Lower leg skin (tissue), 3 donors: Measurements from ENCODE around the gene AMPD3.

ENCODE experiments used
- CTCF ChIP-seq, 3 donors: fragments of 450-650 bp; IDR thresholded peaks; one replicate each; pipeline ENCODE4 v1.5.1; 2016; ENCODE audit warnings: antibody characterized with exemption in 3 of 3, mild to moderate bottlenecking in 3 of 3, moderate library complexity in 2 of 3
- POLR2A ChIP-seq, 2 donors: fragments of 450-650 bp; IDR thresholded peaks; one replicate each; pipeline ENCODE4 v1.6.1; 2016 to 2017; ENCODE audit warnings: antibody characterized with exemption in 2 of 2, mild to moderate bottlenecking in 1 of 2, moderate library complexity in 1 of 2

- TF ChIP-seq CTCF (IDR thresholded peaks at IDR 0.05), result no peak
- TF ChIP-seq POLR2A (IDR thresholded peaks at IDR 0.05), result no peak
These were observed 16.6 kb upstream of the AMPD3 start for GRCh38 chr11:10438458-10438857.
